ENCODE measurements around the gene KIRREL3. TPM values are rescaled to one million over a fixed set of nuclear protein-coding genes. Genes with fewer than 3 reads are reported as not detected.

The KIRREL3 gene
- total RNA-seq, 4 donors from 2014 or later = 0.19 TPM; not detected in 3

GRCh38 chr11:126694065-126694625 lies 306.4 kb downstream of the KIRREL3 start:
- Histone ChIP-seq H3K4me1 (no peaks in the 10 kb centered on the region), H3K27ac (no peak overlapping the region), H3K36me3 (no peaks in the 10 kb centered on the region), H3K27me3 (peaks cover 0 to 5% (median 0%) of the 10 kb centered on the region in 4 donors), H3K4me3 (no peak overlapping the region), H3K9me3 (no peaks in the 10 kb centered on the region)
- TF ChIP-seq CTCF (IDR thresholded peaks at IDR 0.05) (no peak), POLR2A (IDR thresholded peaks at IDR 0.05) (no peak)
- DNase-seq = no peak
- WGBS, 2 donors = 72 to 81% methylated on average over 9 to 11 of the region's 11 CpGs
- intact Hi-C loops (cut with DNase I) = no loop called here

- Histone ChIP-seq H3K27me3 (peaks cover 0 to 11% (median 0%) of the 10 kb centered on the region in 4 donors), H3K27ac (no peak overlapping the region), H3K9me3 (no peaks in the 10 kb centered on the region), H3K4me1 (no peaks in the 10 kb centered on the region), H3K36me3 (no peaks in the 10 kb centered on the region), H3K4me3 (no peak overlapping the region)
- no peak for TF ChIP-seq POLR2A (IDR thresholded peaks at IDR 0.05)
- TF ChIP-seq CTCF (IDR thresholded peaks at IDR 0.05) = no peak
- WGBS, 2 donors = 80 to 85% methylated on average over 2 of the region's 2 CpGs
- DNase-seq = no peak
- intact Hi-C loops (cut with DNase I) = no loop called here
Measured at GRCh38 chr11:126687477-126687876, 313.1 kb downstream of the KIRREL3 start.

GRCh38 chr11:126686938-126687337 lies 313.6 kb downstream of the KIRREL3 start:
- intact Hi-C loops (cut with DNase I) = no loop called here
- H3K27me3 ChIP-seq = peaks cover 0 to 11% (median 0%) of the 10 kb centered on the region in 4 donors
- no peak overlapping the region for H3K4me3 ChIP-seq
- no peaks in the 10 kb centered on the region for H3K4me1 ChIP-seq
- no peak for TF ChIP-seq CTCF (IDR thresholded peaks at IDR 0.05)
- no peak for TF ChIP-seq POLR2A (IDR thresholded peaks at IDR 0.05)
- no peaks in the 10 kb centered on the region for H3K36me3 ChIP-seq
- DNase-seq = no peak
- 55 to 58% methylated on average over 4 of the region's 4 CpGs for WGBS, 2 donors
- no peaks in the 10 kb centered on the region for H3K9me3 ChIP-seq
- no peak overlapping the region for H3K27ac ChIP-seq

- H3K9me3 ChIP-seq = no peaks in the 10 kb centered on the region
- WGBS, 2 donors = 54 to 70% methylated on average over 6 to 13 of the region's 19 CpGs
- intact Hi-C loops (cut with DNase I) = no loop called here
- DNase-seq = no peak
- H3K4me1 ChIP-seq = no peaks in the 10 kb centered on the region
- no peak overlapping the region for H3K4me3 ChIP-seq
- H3K27me3 ChIP-seq = peaks cover 0 to 18% (median 0%) of the 10 kb centered on the region in 4 donors
- TF ChIP-seq POLR2A (IDR thresholded peaks at IDR 0.05) = no peak
- no peak for TF ChIP-seq CTCF (IDR thresholded peaks at IDR 0.05)
- no peak overlapping the region for H3K27ac ChIP-seq
- H3K36me3 ChIP-seq = no peaks in the 10 kb centered on the region
Measured at GRCh38 chr11:126683766-126684728, 316.5 kb downstream of the KIRREL3 start.

GRCh38 chr11:126682590-126682989 lies 318.0 kb downstream of the KIRREL3 start:
- Histone ChIP-seq H3K4me1 (no peaks in the 10 kb centered on the region), H3K4me3 (no peak overlapping the region), H3K27ac (no peak overlapping the region), H3K27me3 (peaks cover 0 to 30% (median 0%) of the 10 kb centered on the region in 4 donors), H3K36me3 (no peaks in the 10 kb centered on the region), H3K9me3 (no peaks in the 10 kb centered on the region)
- no peak for TF ChIP-seq POLR2A (IDR thresholded peaks at IDR 0.05)
- TF ChIP-seq CTCF (IDR thresholded peaks at IDR 0.05) = no peak
- no peak for DNase-seq
- 89 to 100% methylated on average over 1 to 8 of the region's 8 CpGs for WGBS, 2 donors
- intact Hi-C loops (cut with DNase I) = no loop called here

Measured in esophagus squamous epithelium (tissue), 5 donors.